Measurements from ENCODE around the gene LRRC8B. TPM values are rescaled to one million over a fixed set of nuclear protein-coding genes. Genes with fewer than 3 reads are reported as not detected.

LRRC8B gene
- total and polyA plus RNA-seq, 2 of the 13 experiments (the other 11 are each of a cell fraction or from before 2014, with no cell fraction given) = 4.9 to 7.6 TPM

- TF ChIP-seq ZNF318 (CRISPR knock-in tag; IDR thresholded peaks at IDR 0.05) (no peak), FIP1L1 (IDR thresholded peaks at IDR 0.05; ENCODE audit: borderline replicate concordance, insufficient read depth, low read depth, low read length) (no peak), STAT6 (CRISPR knock-in tag; IDR thresholded peaks at IDR 0.05; ENCODE audit: borderline replicate concordance) (no peak), MZF1 (CRISPR knock-in tag; IDR thresholded peaks at IDR 0.05; ENCODE audit: borderline replicate concordance) (no peak), CENPT (CRISPR knock-in tag; IDR thresholded peaks at IDR 0.05; ENCODE audit: low read depth) (no peak), MATR3 (CRISPR knock-in tag; IDR thresholded peaks at IDR 0.05) (no peak), IKZF4 (CRISPR knock-in tag; IDR thresholded peaks at IDR 0.05; ENCODE audit: borderline replicate concordance, low read depth, not compliant biosample characterization) (no peak)
- TF ChIP-seq, protein P1, sequence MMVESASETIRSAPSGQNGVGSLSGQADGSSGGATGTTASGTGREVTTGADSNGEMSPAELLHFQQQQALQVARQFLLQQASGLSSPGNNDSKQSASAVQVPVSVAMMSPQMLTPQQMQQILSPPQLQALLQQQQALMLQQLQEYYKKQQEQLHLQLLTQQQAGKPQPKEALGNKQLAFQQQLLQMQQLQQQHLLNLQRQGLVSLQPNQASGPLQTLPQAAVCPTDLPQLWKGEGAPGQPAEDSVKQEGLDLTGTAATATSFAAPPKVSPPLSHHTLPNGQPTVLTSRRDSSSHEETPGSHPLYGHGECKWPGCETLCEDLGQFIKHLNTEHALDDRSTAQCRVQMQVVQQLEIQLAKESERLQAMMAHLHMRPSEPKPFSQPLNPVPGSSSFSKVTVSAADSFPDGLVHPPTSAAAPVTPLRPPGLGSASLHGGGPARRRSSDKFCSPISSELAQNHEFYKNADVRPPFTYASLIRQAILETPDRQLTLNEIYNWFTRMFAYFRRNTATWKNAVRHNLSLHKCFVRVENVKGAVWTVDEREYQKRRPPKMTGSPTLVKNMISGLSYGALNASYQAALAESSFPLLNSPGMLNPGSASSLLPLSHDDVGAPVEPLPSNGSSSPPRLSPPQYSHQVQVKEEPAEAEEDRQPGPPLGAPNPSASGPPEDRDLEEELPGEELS (CRISPR knock-in tag; IDR thresholded peaks at IDR 0.05) = no peak
Measured at GRCh38 chr1:89574621-89575020, 50.0 kb downstream of the LRRC8B start (continued).
